Kidney epithelial cell (primary cell): Measurements from ENCODE around the gene C1orf174. TPM values are rescaled to one million over a fixed set of nuclear protein-coding genes. Genes with fewer than 3 reads are reported as not detected.

Experiments used
- DNase-seq: peaks from one replicate; pipeline ENCODE4 v3.0.0-alpha.2; 2010; ENCODE audit warnings: low read depth
- H3K27me3 ChIP-seq: 2 replicates; pipeline ENCODE4 v1.6.0; 2011; ENCODE audit warnings: low read length; ENCODE audit not compliant: control insufficient read depth, insufficient read depth
- H3K36me3 ChIP-seq: 2 replicates; pipeline ENCODE4 v1.5.1; 2011; ENCODE audit warnings: low read length; ENCODE audit not compliant: control insufficient read depth, insufficient read depth
- H3K4me3 ChIP-seq: 2 replicates; pipeline ENCODE4 v1.5.1; 2011; ENCODE audit warnings: low read depth, mild to moderate bottlenecking, control low read depth, low read length
- total RNA-seq: library from RNA; depleted of rRNA; stranded (reverse); fragments of >200 nt; gene quantifications from 2 replicates; pipeline ENCODE4 v1.2.3, GENCODE V29; 2015
- TF ChIP-seq, protein P1 (sequence below): IDR thresholded peaks from 2 replicates; pipeline ENCODE4 v1.5.1; 2011; ENCODE audit warnings: mild to moderate bottlenecking, moderate library complexity, low read length, control low read depth, inconsistent platforms; ENCODE audit not compliant: insufficient read depth, poor library complexity, severe bottlenecking

Gene C1orf174
- total RNA-seq, 1 donor from 2014 or later: 33.3 TPM

DNA sequence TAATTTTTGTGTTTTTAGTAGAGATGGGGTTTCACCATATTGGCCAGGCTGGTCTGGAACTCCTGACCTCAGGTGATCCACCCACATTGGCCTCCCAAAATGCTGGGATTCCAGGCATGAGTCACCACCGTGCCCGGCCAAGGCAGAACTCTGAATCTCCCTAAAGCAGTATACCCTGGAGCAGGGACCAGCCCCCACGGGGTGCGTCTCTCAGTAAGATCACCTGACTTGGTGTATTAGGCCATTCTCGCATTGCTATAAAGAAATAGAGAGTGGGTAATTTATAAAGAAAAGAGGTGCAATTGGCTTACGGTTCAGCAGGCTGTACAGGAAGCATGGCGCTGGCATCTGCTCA lies 28.6 kb downstream of the C1orf174 start:
- TF ChIP-seq, protein P1, sequence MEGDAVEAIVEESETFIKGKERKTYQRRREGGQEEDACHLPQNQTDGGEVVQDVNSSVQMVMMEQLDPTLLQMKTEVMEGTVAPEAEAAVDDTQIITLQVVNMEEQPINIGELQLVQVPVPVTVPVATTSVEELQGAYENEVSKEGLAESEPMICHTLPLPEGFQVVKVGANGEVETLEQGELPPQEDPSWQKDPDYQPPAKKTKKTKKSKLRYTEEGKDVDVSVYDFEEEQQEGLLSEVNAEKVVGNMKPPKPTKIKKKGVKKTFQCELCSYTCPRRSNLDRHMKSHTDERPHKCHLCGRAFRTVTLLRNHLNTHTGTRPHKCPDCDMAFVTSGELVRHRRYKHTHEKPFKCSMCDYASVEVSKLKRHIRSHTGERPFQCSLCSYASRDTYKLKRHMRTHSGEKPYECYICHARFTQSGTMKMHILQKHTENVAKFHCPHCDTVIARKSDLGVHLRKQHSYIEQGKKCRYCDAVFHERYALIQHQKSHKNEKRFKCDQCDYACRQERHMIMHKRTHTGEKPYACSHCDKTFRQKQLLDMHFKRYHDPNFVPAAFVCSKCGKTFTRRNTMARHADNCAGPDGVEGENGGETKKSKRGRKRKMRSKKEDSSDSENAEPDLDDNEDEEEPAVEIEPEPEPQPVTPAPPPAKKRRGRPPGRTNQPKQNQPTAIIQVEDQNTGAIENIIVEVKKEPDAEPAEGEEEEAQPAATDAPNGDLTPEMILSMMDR: no peak
- H3K36me3 ChIP-seq: no peaks in the 10 kb centered on the region
- DNase-seq: no peak
- no peaks in the 10 kb centered on the region for H3K27me3 ChIP-seq
- H3K4me3 ChIP-seq: no peak overlapping the region

DNA sequence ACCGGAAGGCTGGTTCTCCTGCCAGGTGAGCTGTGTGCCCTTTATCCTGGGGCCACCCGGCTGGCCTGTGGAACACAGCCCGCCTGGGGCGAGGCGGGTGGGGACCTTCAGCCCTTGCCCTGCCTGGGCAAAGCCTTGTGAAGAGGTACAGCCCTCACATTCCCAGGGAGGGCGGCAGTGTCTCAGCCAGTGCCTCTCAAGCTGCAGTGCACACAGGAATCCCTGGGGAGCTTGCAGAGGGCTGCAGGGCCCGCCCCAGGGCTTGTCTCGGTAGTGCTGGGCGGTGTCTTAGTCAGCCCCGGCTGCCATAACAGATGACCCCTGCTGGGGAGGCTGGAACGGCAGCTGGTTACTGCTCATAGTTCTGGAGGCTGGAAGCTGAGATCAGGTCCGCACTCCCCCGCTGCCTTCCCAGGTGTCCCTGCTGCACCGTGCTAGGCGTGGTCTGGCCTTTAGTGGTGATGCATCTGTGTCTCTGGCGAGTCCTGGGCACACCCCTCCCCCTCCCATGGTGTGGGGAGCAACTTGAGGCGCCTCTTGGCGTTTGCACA lies 30.2 kb downstream of the C1orf174 start:
- Histone ChIP-seq H3K36me3 (no peaks in the 10 kb centered on the region), H3K27me3 (no peaks in the 10 kb centered on the region), H3K4me3 (no peak overlapping the region)
- TF ChIP-seq, protein P1: no peak
- no peak for DNase-seq

DNA sequence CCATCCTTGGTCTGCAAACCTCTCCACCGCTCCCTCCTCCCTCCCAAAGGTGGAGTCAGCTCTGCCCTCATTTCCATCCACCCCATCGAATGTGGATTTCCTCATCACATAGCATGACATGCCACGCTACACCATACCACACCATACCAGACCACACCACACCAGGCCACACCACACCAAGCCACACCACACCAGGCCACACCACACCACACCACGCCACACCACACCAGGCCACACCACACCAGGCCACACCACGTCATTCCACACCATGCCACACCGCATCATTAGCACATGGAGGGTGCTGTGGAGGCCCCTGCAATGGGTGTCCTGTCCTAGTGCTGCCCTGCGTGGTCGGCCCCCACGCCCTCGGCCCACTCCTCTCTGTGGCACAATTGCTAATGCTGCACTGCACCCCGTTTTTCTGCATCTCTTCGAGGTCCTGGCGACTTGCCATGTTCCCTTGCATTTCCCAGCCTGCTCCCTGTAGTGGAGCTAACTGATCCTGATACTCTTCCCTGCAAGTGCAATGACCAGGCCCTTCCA lies 31.5 kb downstream of the C1orf174 start:
- H3K27me3 ChIP-seq: no peaks in the 10 kb centered on the region
- DNase-seq: no peak
- no peak overlapping the region for H3K4me3 ChIP-seq
- TF ChIP-seq, protein P1: no peak
- H3K36me3 ChIP-seq: no peaks in the 10 kb centered on the region

DNA sequence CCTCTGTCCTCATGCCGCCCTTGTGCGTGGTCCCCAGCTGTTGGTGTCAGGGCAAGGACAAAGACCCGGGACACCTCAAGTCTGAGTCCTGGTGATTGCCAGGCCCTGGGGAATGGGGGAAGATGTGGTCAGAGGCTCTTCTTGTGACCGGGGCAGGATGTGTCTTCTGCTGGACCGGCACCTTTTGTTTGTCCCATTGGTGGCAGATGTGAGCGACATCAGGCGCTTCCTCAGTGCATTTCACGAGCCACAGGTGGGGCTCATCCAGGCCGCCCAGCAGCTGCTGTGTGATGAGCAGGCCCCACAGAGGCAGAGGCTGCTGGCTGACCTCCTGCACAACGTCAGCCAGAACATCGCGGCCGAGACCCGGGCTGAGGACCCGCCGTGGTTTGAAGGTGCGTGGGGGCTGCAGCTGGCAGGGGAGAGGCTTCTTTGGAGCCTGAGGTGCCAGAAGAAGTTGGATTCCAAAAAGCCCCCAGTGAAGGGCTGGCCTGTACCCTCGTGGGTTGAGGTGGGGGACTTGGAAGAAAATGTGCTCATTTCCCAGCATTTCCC lies 34.4 kb downstream of the C1orf174 start:
- TF ChIP-seq, protein P1: no peak
- Histone ChIP-seq H3K27me3 (no peaks in the 10 kb centered on the region), H3K36me3 (no peaks in the 10 kb centered on the region), H3K4me3 (no peak overlapping the region)
- DNase-seq: no peak

DNA sequence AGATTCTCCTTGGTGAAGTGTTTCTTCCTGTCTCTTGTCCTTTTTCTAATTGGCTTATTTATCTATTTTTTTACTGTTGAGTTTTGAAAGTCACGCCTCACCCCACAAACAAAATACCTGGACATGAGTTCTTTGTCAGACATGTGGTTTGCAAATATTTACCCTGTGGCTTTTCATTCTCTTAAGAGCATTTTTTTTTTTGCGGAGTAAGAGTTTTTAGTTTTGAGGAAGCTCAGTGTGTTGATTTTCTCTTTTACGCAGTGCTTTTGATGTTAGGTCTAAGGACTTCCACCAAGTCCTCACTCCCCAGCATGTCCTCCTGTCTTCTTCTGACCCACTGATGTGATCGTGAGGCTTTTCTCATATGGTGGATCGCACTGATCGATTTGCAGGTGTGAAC lies 35.2 kb downstream of the C1orf174 start:
- Histone ChIP-seq H3K27me3 (no peaks in the 10 kb centered on the region), H3K36me3 (no peaks in the 10 kb centered on the region), H3K4me3 (no peak overlapping the region)
- no peak for DNase-seq
- TF ChIP-seq, protein P1: no peak
